NCI-H1436 treated with DMSO at 0.1 percent for 48 hours (cell line): ENCODE measurements around the gene FOXN4.

Experiments
- DNase-seq: peaks from one replicate; lab custom pipeline; 2025; lab: John Stamatoyannopoulos, UW

Gene FOXN4

DNA sequence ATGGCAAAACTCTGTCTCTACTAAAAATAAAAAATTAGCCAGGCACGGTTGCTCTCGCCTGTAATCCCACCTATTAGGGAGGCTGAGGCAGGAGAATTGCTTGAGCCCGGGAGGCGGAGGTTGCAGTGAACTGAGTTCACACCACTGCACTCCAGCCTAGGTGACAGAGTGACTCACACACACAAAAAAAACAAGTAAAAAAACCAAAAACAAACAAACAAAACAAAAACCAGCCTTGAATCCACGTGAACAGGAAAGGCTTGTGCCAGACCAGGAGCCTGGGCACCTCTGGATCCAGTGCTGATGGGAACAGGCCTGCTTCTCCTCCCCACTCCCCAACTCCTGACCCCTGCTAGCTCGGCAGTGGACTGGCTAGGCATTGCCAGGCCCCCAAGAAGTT is 3.5 kb downstream of the FOXN4 start:
- no peak for DNase-seq

DNA sequence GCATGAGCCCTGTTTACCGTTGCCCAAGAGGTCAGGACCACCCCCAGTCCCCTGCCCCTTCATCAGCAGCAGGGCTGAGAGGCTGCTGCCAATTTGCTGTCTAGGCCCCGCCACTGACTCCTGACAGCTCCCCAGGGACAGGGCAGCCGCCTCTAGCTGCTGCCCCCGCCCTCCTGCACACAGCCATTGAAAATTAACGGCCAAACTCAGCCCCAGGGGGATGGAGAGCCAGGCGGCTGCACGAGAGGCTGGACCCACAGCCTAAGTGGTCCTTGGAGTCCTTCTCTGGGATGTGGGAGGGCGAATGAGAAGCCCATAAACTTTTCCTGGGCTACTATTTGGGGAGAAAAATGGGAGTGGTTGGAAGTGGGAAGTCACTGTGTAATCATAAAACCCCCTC is 4.6 kb downstream of the FOXN4 start:
- peak; percentile 32 for DNase-seq

DNA sequence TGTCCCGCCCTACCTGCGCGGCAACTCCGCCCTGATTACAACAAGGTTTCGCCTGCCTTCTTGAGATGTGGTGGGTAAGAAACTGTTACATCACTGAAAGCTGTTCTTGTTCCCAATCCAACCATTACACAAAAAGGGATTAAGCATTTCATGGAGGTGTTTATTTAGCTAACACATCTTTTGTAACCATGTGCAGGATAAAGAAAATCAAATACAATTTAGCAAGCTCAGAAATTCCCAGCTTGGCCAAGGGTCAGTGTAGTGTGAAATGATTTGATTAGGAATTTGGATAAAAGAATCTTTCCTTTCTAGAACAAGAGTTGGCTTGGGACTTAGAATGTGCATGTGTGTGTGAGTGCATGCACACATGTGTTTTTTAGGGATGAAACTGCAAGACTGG is 6.3 kb downstream of the FOXN4 start:
- no peak for DNase-seq

DNA sequence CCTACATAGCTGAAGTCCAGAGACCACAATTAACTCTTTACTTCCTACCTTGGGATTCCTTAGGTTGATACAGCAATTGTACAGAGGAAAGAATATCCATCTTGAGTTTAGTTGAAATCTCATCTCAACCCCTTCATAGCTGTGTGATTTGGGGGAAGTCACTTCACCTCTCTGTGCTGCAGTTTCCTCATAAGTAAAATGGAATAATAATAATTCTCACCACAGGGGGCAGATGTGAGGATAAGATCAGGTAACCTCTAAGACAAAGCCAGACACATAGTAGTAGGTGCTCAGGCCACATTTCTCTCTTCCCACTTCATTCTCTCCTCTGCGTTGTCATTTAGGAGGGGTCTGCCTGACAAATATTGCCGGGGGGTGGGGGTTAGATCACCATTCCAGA is 6.7 kb downstream of the FOXN4 start:
- DNase-seq: no peak

DNA sequence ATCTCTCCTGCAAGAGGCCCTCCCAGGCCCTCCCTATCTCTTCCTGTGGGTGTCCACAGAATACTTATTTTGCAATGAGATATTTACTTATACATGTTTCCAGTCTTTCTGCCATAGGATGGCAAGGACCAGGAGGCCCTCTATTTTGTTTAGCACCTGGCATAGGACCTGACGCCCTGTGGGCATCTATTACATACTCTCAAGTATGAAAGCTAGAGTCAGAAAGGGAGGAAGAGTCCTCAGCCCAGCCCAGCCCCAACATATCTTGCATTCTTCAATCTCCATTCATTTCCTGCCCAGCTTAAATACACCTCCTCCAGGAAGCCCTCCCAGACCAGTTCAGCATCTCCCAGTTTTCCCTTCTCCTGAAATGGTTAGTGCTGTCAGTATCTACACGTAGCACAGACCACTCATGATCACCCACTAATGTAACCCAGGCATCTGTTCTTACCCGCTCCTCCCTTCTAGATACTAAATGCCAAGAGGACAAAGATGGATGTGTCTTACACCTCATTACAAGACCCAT is 7.4 kb downstream of the FOXN4 start:
- DNase-seq: no peak

DNA sequence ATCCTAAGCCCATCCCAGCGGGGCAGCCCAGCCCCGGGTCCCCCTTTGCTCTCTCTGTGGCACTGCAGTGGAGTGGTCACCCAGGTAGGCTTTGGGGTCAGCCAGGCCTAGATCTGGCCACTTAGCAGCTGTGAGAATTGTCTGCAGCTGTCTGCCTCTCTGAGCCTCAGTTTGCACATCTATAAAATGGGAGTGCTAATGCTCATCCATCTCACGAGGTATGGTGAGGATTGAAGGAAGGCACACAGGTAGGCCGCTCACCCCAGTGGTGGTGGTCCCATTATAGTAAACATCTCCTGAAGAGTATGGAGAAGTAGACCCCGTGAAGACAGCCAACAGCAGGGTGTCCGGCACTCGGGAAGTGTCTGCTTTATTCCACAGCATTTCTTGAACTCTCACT is 9.2 kb downstream of the FOXN4 start:
- no peak for DNase-seq

DNA sequence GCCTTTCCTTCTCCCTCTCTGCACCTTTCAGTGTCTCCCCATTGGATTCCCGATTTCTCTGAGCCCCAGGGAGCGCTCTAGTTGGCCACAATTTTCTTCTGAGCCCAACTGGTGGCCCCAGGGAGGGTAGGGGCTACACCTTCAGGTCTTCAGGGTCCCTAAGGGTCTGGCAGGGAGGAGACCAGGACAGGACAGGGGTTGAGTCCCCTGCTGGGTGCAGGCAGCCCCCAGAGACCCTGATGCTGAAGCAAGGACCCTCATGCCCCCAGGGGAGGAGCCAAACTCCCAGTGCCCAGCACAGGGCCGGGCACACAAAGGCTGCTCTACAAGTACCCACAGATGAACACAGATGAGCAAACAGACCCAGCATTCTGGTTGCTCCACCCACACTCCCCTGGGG is 12.7 kb downstream of the FOXN4 start:
- DNase-seq: no peak

DNA sequence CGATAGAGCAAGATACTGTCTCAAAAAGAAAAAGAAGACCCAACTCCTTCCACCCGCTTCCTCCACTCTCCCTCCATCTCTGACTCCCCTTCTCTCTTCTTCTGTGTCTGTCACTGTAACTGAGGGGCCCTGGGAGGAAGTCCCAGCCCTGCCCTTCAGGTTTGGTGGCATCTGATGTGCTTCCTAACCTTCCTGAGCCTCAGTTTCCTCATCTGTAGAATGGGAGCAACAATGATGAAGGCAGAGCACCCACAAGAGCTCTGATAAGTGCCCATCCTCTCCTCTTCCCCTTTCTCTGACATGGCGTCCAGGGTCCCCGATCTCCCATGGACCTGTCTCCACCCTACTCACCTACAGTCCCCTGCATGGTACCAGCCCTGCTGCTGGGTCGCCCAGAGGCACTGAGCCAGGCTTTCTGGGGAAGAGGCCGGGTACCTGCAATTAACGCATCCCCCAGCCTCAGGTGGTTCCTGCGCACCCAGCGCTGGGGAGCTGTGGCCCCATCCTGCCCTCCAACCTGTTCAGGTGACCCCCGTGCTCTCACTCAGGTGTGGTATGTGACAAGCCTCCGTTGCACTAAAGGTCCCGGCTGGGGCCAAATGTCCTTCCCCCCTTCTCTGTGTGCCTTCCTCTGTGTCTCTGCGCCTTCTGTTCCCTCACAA is 13.2 kb downstream of the FOXN4 start:
- no peak for DNase-seq

DNA sequence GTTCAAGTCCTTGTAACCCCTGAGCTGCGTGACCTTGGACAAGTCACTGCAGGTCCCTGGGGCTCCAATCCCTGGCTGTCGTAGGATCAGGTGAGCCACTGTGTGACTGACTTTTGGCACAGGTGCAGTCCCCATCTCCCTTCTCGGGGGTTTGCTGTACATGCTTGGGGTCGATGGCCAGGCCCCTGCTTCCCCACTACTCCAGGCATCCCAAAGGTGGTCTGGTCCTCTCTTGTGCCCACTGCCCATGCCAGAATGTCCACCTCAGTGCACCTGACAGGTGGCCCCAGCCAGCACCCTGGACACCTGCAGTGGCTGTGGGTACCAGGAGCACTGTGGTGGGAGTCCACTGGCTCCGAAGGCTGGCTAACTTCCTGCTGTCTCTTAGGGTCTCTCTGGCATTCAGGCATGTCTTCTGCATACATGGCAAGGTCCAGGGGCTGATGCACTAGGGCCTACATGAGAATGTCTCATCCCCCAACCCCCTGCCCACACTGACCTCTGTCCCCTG is 14.7 kb downstream of the FOXN4 start:
- DNase-seq: no peak

DNA sequence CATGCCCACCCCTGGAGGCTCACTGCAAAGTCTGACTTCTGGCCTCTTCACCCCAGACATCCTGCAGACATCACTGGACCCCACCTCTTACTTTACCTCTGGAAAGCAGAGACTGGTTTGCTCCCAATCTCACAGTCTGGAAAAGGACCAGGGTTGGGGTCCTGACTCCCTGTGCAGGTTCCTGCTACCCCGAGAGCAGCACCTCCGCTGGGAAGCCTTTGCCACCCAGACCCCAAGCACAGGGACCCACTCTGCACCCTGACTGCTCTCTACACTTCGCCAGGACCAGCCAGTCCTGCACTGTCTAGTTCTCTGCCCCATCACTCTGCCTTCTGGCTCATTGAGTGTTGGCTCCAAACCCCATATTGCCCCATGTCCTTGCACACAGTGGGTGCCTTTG is 16.0 kb downstream of the FOXN4 start:
- DNase-seq: no peak

DNA sequence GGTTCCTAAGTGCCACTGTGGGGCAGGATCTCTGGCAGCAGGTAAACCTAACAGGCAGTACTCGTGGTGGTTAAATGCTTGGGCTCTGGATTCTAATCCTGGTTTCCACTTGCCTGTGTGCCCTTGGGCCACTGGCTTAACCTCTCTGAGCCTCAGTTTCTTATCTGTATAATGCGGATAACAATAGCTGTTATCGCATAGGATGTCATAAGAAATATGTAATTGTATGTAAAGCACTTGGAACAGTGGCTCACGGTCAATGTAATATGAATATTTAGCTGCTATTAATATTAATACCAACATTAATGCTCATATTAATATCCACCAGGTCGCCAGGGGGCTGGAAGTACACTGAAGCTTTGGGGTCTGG is 16.8 kb downstream of the FOXN4 start:
- no peak for DNase-seq

DNA sequence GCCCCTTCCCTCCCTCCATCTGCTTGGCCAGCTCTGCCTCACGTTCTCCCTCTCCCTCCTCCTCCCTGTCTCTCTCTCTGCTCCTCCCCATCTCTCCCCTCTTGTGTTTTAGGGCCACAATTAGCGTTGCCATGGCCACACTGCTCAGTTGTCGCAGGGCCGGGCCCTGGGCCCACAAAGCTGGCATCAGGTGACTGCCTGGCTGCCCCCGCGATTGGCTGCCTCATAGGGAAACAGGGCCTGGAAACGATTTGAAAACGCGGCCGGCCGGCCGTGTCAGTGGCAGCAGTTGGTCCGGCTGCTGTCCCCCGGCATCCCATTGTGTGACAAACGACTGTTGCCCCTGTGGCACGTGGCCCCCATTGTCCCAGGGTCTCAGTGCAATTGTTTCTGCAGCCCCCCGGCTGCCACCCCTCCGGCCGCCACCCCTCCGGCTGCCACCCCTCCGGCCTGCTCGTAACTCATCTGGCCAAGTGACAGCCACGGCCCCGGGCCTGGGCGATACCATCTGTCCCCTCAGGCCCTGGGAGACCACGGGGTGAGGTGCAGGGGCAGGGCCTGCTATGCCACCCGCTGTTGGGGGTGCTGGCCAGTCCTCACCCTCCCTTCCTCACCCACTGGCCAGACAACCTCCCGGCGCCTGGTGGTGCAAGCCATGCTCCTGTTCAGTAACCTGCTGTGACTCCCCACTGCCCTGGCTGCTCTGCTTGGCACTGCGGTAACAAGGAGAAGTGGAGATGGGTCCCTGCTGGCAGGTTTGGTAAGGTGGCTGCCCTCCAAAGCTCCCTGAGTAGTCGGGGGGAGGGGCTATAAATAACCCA is 17.4 kb downstream of the FOXN4 start:
- peak; percentile 94 for DNase-seq

DNA sequence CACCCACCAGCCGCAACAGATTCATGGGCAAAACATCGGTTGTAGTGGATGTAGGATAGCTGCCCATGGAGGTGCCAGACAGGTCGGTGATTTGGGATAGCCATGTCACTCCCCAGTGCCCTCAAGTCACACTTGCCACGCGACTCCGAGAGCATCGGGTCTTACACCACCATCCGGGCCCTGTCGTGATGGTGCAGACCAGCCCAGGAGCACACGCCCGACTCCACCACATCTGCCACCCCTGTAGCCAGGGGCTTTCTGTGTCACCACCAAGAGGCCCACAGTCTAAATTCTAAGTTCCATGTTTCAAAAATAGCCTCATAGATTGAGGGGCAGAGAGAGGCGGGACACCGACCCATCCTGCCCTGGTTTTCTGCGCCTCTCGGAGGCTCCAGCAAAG is 18.0 kb downstream of the FOXN4 start:
- no peak for DNase-seq

DNA sequence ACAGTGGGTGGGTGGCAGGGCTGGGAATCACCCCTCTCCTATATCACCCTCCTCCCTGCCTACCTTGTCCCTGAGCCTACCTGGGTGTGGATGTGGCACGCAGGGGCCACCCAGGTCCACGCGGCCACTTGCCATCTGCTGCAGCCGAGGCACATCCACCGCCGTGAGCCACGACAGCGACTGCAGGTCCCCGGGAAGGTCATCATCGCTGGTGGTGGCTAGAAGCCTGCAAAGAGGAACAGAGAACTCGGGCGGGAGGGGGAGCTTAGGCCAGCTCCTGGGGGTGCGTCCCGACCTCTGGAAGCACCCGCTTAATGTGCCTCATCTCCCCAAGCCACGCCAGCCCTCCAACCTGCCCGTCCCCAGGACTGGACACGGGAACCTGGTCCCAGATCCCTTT is 19.0 kb downstream of the FOXN4 start:
- no peak for DNase-seq

DNA sequence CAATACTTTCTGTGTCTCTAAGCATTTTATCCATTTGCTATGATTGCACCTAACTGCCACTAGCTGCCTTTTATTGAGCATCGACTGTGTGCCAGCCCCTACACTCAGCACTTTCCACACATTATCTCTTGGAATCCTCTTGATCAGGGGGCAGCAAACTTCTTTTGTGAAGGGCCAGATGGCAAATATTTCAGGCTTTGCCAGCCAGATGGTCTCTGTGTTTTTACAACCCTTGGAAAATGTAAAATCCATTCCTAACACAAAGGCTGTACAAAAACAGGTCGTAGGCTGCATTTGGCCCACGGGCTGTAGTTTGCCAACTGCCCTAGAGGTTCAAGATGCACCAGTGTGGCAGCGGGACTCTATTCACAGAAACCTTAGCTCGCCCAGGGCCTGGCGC is 19.5 kb downstream of the FOXN4 start:
- no peak for DNase-seq

DNA sequence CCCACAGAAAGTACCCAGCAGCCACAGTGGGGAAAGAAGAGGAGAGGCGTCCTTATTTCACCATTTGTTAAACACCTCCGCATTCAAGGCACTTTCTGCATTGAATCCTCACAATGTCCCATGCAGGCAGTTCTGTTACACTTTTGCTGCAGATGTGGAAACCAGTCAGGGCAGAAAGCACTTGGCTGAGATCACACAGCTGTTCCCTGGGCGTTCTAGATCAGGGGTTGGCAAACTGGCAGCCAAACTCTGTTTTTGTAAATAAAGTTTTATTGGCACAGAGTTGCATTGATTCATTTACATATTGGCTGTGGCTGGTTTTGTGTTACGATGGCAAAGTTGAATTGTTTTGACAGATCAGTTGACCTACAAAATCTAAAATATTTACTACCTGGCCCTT is 20.1 kb downstream of the FOXN4 start:
- DNase-seq: no peak

DNA sequence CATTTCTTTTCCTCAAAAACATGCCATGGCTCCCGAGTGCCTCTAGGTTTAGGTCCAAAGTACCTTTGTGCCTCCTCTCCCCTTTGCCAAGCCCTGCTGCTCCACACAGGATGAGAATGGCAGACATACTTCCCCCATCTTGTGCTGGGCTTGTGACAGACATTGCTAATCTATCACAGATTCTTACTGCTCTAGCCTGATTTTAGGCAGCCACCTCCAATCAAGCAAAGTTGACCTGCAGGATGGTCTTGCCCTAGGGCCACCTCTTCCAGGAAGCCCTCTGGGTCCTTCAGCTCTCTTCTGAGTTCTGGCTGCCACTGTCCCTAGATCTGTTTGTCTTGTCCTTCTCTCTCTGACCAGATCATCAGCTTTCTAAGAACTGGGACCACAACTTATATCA is 20.5 kb downstream of the FOXN4 start:
- no peak for DNase-seq

DNA sequence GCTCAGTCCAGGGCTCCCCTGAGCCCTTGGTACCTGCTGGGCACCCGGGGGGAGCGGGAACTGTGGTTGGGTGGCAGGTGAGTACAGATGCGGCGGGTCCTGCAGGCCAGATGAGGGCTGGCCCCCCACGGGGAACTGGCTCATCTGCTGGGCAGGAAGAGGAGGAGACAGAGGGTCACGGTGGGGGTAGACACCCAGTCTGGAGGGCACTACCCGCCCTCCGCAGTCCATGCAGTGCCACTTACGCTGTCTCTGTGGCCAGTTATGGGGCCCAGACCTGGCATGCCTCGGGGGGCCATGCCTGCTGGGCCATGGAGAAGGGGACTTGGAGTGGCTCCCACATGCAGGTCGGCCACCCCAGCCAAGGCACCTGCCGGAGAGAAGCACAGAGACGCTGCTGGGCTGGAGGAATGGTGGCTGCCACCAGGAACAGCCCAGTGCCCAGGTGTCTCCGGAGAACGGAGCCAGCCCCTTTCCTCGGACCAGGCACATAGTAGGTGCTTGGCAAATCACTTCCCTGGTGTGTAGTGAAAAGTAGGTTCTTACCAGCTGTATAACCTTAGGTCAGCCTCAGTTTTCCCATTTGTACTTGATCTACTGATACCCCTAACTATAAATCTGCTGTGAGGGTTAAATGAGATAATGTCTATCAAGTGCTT is 21.1 kb downstream of the FOXN4 start:
- DNase-seq: no peak

DNA sequence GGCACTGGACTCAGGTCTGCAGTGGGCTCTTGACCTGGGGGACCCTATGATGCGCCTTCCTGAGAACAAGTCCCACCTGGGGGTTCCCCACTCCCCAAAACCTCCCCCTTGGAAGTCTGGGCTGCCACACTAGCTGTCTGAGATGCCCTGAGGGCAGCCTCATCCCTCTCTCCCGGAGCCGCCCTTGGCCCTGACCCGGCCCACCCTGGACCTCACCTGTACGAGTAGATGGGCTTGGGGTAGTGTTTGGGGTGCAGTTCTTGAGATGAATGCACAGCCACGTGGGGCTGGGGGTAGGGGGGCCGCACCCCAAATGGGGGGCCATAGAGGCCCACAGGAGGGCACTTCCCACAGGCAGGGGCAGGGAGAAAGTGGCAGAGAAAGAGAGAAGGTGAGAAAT is 21.9 kb downstream of the FOXN4 start:
- no peak for DNase-seq

DNA sequence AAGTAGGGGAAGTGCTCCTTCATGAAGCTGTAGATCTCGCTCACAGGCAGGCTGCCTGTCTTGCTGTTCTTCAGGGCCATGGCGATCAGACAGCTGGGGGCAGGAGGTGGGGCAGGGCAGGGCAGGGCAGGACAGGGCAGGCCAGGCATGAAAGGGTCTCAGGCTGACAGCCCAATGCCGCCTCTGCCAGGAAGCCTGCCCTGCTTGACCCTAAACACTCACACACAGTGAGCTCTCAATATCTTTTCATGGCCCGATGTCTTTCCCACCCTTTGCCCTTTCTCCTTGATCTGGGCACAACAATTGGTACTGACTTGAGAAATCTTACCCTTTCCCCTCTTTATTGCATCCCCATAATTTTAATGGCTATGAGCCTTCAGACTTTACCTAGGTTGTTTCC is 22.4 kb downstream of the FOXN4 start:
- no peak for DNase-seq

DNA sequence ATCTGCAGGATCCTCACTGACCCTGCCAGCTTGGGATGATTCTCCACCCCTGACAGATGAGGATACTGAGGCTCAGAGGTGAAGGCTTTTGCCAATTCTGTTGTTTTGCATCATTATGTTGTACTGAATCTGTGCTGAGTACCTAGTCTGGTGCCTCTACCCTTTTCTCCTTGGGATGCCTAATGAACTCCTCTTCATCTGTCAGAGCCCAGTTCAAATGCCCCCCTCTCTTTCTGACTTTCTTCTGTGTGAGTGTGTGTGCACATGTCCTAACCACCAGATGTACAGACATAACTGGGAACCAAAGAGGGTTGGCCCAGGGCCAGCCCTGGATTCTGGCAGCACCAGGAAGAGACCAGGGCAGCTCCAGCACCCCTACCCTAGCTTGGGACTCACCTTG is 22.8 kb downstream of the FOXN4 start:
- no peak for DNase-seq

DNA sequence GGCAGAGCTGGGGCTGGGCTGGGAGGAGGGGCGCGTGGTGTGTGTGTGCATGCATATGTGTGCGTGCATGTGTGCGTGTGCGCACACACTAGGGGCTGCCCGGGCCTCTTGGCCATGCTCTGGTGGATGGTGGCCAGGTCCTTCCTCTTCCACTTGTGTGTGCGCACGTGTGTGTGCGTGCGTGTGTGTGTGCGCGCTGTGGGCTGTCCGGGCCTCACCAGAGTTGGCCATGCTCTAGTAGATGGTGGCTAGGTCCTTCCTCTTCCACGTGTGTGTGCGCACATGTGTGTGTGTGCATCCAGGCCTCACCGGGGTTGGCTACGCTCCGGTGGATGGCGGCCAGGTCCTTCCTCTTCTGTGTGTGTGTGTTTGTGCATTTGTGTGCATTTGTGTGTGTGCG is 24.7 kb downstream of the FOXN4 start:
- DNase-seq: no peak

DNA sequence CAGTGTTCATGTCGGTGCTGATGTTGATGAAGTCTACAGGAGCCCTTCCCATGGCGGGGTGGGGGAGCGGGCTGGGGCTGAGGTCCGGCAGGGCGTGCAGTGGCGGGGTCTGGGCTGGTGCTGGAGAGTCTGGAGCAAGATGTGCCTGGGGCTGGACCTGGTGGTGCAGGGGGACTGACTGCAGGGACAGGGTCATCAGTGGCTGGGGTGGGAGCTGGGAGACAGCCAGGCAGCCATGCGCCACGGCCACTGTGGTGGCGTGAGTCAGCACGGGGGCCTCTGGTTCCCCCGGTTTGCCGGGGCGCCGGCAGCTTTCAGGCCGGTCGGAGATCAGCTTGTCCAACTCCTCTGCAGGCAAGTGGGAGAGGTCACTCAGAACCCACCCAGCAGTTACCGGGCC is 27.6 kb downstream of the FOXN4 start:
- no peak for DNase-seq
